Right lobe of liver (tissue), 4 donors: Measurements from ENCODE around the gene CACNA2D3.

Experiments used
- CTCF ChIP-seq, 4 donors: fragments of 200-600 bp in 3 of 4; fragments of 450-650 bp in 1 of 4; IDR thresholded peaks; one replicate each; pipeline versions ENCODE4 v1.5.1 to v1.8.0; 2016 to 2022; ENCODE audit warnings: antibody characterized with exemption in 4 of 4, mild to moderate bottlenecking in 2 of 4
- POLR2A ChIP-seq: fragments of 450-650 bp; IDR thresholded peaks from one replicate; pipeline ENCODE4 v1.6.1; 2017; ENCODE audit warnings: antibody characterized with exemption, mild to moderate bottlenecking
- donor health status: DM: no; HTN: no; CAD: no.
- donor health status: DM: no; HTN: no; CAD: no.
- donor health status: DM: no; HTN: yes; CAD: no.

- TF ChIP-seq CTCF (IDR thresholded peaks at IDR 0.05) (no peak), POLR2A (no peak)
These were observed 595.2 kb downstream of the CACNA2D3 start for GRCh38 chr3:54717506-54717905.
